Measurements from ENCODE around the gene PHACTR3. TPM values are rescaled to one million over a fixed set of nuclear protein-coding genes. Genes with fewer than 3 reads are reported as not detected.

The PHACTR3 gene
- total RNA-seq, 1 donor from 2014 or later, result not detected

GRCh38 chr20:59664421-59664941, 60.1 kb downstream of the PHACTR3 start:
- TF ChIP-seq CTCF (IDR thresholded peaks at IDR 0.05), result no peak
- no peak overlapping the region for H3K27ac Mint-ChIP-seq (ENCODE audit: unreplicated experiment)
- H3K27me3 Mint-ChIP-seq (ENCODE audit: low read depth), result peaks cover 14% of the 10 kb centered on the region
- DNase-seq (ENCODE audit: low spot score), result no peak
- H3K36me3 Mint-ChIP-seq (ENCODE audit: low read depth), result no peaks in the 10 kb centered on the region
- H3K4me1 Mint-ChIP-seq (ENCODE audit: low read depth), result no peaks in the 10 kb centered on the region
- peaks cover 3% of the 10 kb centered on the region for H3K9me3 Mint-ChIP-seq (ENCODE audit: low read depth)
- no peak overlapping the region for H3K4me3 Mint-ChIP-seq (ENCODE audit: unreplicated experiment)

GRCh38 chr20:59665656-59666555, 61.6 kb downstream of the PHACTR3 start:
- Mint-ChIP-seq H3K4me3 (ENCODE audit: unreplicated experiment) (no peak overlapping the region), H3K9me3 (ENCODE audit: low read depth) (no peaks in the 10 kb centered on the region), H3K27me3 (ENCODE audit: low read depth) (peaks cover 18% of the 10 kb centered on the region), H3K27ac (ENCODE audit: unreplicated experiment) (no peak overlapping the region), H3K36me3 (ENCODE audit: low read depth) (no peaks in the 10 kb centered on the region), H3K4me1 (ENCODE audit: low read depth) (no peaks in the 10 kb centered on the region)
- no peak for DNase-seq (ENCODE audit: low spot score)
- no peak for TF ChIP-seq CTCF (IDR thresholded peaks at IDR 0.05)

DNA sequence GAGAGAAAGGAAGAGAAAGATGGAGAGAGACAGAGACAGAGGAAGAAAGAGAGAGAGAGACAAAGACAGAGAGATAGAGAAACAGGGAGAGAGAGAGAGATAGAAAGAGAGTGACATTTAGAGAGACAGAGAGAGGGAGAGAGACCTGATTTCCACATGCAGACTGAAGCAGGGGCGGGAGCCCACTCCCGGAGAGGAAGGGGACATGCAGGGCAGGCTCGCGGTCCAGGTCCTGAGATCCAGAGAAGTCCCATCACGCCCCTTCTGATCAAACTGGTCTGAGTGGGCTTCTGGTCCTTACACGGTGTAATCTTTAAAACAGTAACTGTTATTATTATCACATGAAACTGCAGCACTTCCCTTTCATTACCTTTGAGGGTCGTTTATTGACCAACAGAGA, 62.2 kb downstream of the PHACTR3 start:
- Mint-ChIP-seq H3K27me3 (ENCODE audit: low read depth) (peaks cover 18% of the 10 kb centered on the region), H3K9me3 (ENCODE audit: low read depth) (no peaks in the 10 kb centered on the region), H3K4me1 (ENCODE audit: low read depth) (no peaks in the 10 kb centered on the region), H3K36me3 (ENCODE audit: low read depth) (no peaks in the 10 kb centered on the region), H3K4me3 (ENCODE audit: unreplicated experiment) (no peak overlapping the region), H3K27ac (ENCODE audit: unreplicated experiment) (no peak overlapping the region)
- no peak for TF ChIP-seq CTCF (IDR thresholded peaks at IDR 0.05)
- no peak for DNase-seq (ENCODE audit: low spot score)

- H3K4me1 Mint-ChIP-seq (ENCODE audit: low read depth), result no peaks in the 10 kb centered on the region
These were observed 62.8 kb downstream of the PHACTR3 start for GRCh38 chr20:59667131-59667530.

More at GRCh38 chr20:59667131-59667530, 62.8 kb downstream of the PHACTR3 start:
- no peak for DNase-seq (ENCODE audit: low spot score)
- Mint-ChIP-seq H3K4me3 (ENCODE audit: unreplicated experiment) (no peak overlapping the region), H3K9me3 (ENCODE audit: low read depth) (no peaks in the 10 kb centered on the region), H3K27me3 (ENCODE audit: low read depth) (peaks cover 14% of the 10 kb centered on the region), H3K36me3 (ENCODE audit: low read depth) (no peaks in the 10 kb centered on the region), H3K27ac (ENCODE audit: unreplicated experiment) (no peak overlapping the region)
- no peak for TF ChIP-seq CTCF (IDR thresholded peaks at IDR 0.05)
